ENCODE results near the gene SUPT3H. TPM values are rescaled to one million over a fixed set of nuclear protein-coding genes. Genes with fewer than 3 reads are reported as not detected.

The SUPT3H gene
- total RNA-seq, 1 donor = 4.7 TPM

DNA sequence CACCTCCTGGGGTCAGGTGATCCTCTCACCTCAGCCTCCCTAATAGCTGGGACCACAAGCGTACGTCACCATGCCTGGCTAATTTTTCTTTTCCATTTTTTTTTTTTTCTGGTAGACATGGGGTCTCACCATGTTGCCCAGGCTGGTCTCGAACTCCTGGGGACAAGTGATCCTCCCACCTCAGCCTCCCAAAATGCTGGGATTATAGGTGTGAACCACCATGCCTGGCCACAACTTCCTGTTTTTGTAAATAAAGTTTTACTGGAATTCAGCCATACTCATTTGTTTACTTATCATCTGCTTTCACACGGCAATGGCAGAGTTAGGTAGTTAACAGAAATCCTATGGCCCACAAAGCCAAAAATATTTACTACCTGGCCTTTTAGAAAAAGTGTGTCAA, 57.4 kb downstream of the SUPT3H start:
- Histone ChIP-seq H4K20me1 (ENCODE audit: insufficient read depth, low read length) (no peaks in the 10 kb centered on the region), H3K36me3 (ENCODE audit: insufficient read depth, low read length) (no peaks in the 10 kb centered on the region), H3K4me2 (ENCODE audit: insufficient read depth, low read length) (no peak overlapping the region), H3K4me3 (ENCODE audit: insufficient read depth, low read length) (no peak overlapping the region), H2AFZ (ENCODE audit: low read length) (no peak overlapping the region), H3K27me3 (ENCODE audit: insufficient read depth, low read length) (no peaks in the 10 kb centered on the region), H3K27ac (ENCODE audit: low read depth, low read length) (no peak overlapping the region), H3K4me1 (ENCODE audit: insufficient read depth, low read length) (peaks cover 3% of the 10 kb centered on the region), H3K9me3 (ENCODE audit: low read depth, low read length) (no peaks in the 10 kb centered on the region), H3K79me2 (ENCODE audit: insufficient read depth, low read length) (no peaks in the 10 kb centered on the region)
- DNase-seq (ENCODE audit: insufficient read length, low spot score, missing footprints) = no peak
- TF ChIP-seq, protein P1, sequence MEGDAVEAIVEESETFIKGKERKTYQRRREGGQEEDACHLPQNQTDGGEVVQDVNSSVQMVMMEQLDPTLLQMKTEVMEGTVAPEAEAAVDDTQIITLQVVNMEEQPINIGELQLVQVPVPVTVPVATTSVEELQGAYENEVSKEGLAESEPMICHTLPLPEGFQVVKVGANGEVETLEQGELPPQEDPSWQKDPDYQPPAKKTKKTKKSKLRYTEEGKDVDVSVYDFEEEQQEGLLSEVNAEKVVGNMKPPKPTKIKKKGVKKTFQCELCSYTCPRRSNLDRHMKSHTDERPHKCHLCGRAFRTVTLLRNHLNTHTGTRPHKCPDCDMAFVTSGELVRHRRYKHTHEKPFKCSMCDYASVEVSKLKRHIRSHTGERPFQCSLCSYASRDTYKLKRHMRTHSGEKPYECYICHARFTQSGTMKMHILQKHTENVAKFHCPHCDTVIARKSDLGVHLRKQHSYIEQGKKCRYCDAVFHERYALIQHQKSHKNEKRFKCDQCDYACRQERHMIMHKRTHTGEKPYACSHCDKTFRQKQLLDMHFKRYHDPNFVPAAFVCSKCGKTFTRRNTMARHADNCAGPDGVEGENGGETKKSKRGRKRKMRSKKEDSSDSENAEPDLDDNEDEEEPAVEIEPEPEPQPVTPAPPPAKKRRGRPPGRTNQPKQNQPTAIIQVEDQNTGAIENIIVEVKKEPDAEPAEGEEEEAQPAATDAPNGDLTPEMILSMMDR (IDR thresholded peaks at IDR 0.05; ENCODE audit: extremely low read depth, low read depth, low read length) = no peak

GRCh38 chr6:45314146-45314545, 63.6 kb downstream of the SUPT3H start:
- H3K36me3 ChIP-seq (ENCODE audit: insufficient read depth, low read length) = no peaks in the 10 kb centered on the region
- no peaks in the 10 kb centered on the region for H3K27me3 ChIP-seq (ENCODE audit: insufficient read depth, low read length)
- TF ChIP-seq, protein P1 (IDR thresholded peaks at IDR 0.05; ENCODE audit: extremely low read depth, low read depth, low read length) = no peak
- no peaks in the 10 kb centered on the region for H3K9me3 ChIP-seq (ENCODE audit: low read depth, low read length)
- H2AFZ ChIP-seq (ENCODE audit: low read length) = no peak overlapping the region
- H4K20me1 ChIP-seq (ENCODE audit: insufficient read depth, low read length) = no peaks in the 10 kb centered on the region
- no peak overlapping the region for H3K4me3 ChIP-seq (ENCODE audit: insufficient read depth, low read length)
- no peaks in the 10 kb centered on the region for H3K79me2 ChIP-seq (ENCODE audit: insufficient read depth, low read length)
- no peak overlapping the region for H3K4me2 ChIP-seq (ENCODE audit: insufficient read depth, low read length)
- no peak overlapping the region for H3K27ac ChIP-seq (ENCODE audit: low read depth, low read length)
- DNase-seq (ENCODE audit: insufficient read length, low spot score, missing footprints) = no peak
- no peaks in the 10 kb centered on the region for H3K4me1 ChIP-seq (ENCODE audit: insufficient read depth, low read length)

- TF ChIP-seq, protein P1 (IDR thresholded peaks at IDR 0.05; ENCODE audit: extremely low read depth, low read depth, low read length) = no peak
- H3K4me2 ChIP-seq (ENCODE audit: insufficient read depth, low read length) = no peak overlapping the region
- H3K27me3 ChIP-seq (ENCODE audit: insufficient read depth, low read length) = no peaks in the 10 kb centered on the region
- H4K20me1 ChIP-seq (ENCODE audit: insufficient read depth, low read length) = no peaks in the 10 kb centered on the region
- H2AFZ ChIP-seq (ENCODE audit: low read length) = no peak overlapping the region
- H3K4me1 ChIP-seq (ENCODE audit: insufficient read depth, low read length) = no peaks in the 10 kb centered on the region
- no peak for DNase-seq (ENCODE audit: insufficient read length, low spot score, missing footprints)
- no peak overlapping the region for H3K27ac ChIP-seq (ENCODE audit: low read depth, low read length)
- H3K9me3 ChIP-seq (ENCODE audit: low read depth, low read length) = no peaks in the 10 kb centered on the region
- no peak overlapping the region for H3K4me3 ChIP-seq (ENCODE audit: insufficient read depth, low read length)
- no peaks in the 10 kb centered on the region for H3K79me2 ChIP-seq (ENCODE audit: insufficient read depth, low read length)
- H3K36me3 ChIP-seq (ENCODE audit: insufficient read depth, low read length) = no peaks in the 10 kb centered on the region
Observed at GRCh38 chr6:45310118-45310788, 67.5 kb downstream of the SUPT3H start.

DNA sequence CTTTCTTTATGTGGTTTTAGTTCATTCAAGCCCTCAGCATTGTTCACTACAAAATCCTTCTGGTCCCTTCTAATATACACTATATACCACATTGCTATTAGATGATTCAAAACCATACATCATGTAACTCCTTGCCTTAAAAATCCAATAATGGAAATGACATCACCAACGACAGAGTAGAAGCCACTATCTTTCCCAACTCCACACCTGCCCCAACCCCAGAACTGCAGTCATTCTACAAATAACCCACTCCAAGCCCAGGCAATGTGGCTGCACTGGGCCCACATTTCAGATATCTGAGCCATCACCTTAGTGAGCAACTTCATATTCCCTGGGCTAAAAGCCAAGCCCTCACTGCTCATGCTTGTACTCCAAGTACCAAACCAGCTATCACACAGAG, 72.2 kb downstream of the SUPT3H start:
- Histone ChIP-seq H3K79me2 (ENCODE audit: insufficient read depth, low read length) (no peaks in the 10 kb centered on the region), H3K27me3 (ENCODE audit: insufficient read depth, low read length) (no peaks in the 10 kb centered on the region), H3K9me3 (ENCODE audit: low read depth, low read length) (no peaks in the 10 kb centered on the region), H3K36me3 (ENCODE audit: insufficient read depth, low read length) (no peaks in the 10 kb centered on the region), H4K20me1 (ENCODE audit: insufficient read depth, low read length) (no peaks in the 10 kb centered on the region), H3K4me2 (ENCODE audit: insufficient read depth, low read length) (no peak overlapping the region), H3K27ac (ENCODE audit: low read depth, low read length) (no peak overlapping the region), H3K4me3 (ENCODE audit: insufficient read depth, low read length) (no peak overlapping the region), H3K4me1 (ENCODE audit: insufficient read depth, low read length) (no peaks in the 10 kb centered on the region), H2AFZ (ENCODE audit: low read length) (no peak overlapping the region)
- peak; percentile 22 for DNase-seq (ENCODE audit: insufficient read length, low spot score, missing footprints)
- TF ChIP-seq, protein P1 (IDR thresholded peaks at IDR 0.05; ENCODE audit: extremely low read depth, low read depth, low read length) = no peak

Data from osteoblast (primary cell).